ENCODE data around the gene NCF4.

NCF4 gene

DNA sequence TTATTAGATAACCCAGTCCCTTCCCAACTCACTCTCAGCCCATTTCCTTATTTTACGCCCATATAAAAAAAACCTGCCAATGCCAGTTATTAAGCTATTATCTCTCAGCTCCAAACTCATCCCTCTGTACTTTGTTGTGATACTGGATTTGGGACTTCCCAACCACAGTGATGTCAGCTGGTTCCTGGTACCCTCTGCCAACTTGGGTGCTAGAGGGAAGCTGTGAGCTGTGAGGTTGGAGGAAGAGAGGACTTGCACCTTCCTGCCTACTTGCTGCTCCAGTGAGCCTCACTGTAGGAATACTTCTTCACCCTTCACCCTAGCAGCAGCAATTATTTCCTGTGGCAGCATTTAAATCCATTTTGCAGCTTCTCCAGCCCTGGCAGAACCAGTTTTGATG is 33.5 kb downstream of the NCF4 start:
- no peak for DNase-seq (ENCODE audit: low read depth)

DNA sequence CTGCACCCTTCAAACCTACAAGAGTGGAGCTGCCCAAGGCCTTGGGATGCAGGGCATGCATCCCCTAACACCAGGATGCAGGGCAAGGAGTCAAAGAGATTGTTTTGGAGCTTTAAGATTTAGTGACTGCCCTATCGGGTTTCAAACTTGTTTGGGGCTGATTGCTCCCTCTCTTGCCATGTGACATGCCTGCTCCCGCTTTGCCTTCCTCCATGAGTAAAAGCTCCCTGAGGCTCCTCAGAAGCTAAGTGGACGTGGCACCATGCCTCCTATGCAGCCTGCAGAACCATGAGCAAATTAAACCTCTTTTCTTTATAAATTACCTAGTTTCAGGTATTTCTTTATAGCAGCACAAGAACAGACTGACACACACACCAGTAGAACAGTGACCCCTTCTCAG is 36.8 kb downstream of the NCF4 start:
- no peak for DNase-seq (ENCODE audit: low read depth)

DNA sequence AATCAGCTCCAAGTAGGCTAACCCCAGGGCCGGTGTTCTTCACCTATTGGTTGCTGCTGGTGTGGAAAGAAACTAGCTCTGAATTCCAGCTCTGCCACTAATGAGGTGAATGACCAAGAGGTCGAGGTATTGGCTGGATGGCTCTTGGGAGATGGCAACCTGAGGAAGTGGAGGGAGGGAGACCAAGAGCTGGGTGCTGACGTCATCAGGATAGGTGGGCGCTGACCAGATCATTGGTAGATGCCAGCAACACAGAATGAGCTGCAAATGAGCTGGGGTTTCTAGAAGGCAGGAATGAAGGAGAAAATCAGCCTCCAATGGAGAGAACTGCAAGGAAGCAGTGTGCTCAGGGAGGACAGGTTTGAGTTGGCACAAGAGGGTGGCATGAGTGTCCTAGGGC is 37.9 kb downstream of the NCF4 start:
- DNase-seq (ENCODE audit: low read depth), result no peak

DNA sequence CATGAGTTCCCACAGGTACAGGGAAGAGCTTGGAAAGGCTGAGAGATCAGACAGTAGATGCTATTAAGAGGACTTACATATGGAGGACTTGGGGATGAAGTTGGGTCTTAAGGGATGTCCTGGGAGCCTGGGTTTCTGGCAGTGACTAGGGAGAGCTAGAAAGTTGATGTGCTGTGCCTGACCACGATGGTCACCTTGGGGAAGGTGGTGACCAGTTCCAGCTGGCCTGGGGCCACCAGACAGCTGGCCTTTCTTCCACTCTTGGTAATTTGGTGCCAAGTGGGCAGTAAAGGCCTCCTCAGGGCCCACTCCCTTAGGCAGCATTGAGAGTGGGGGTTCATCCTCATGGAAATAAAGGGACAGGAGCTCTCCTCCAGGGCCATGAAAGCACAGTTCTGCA is 38.7 kb downstream of the NCF4 start:
- no peak for DNase-seq (ENCODE audit: low read depth)

DNA sequence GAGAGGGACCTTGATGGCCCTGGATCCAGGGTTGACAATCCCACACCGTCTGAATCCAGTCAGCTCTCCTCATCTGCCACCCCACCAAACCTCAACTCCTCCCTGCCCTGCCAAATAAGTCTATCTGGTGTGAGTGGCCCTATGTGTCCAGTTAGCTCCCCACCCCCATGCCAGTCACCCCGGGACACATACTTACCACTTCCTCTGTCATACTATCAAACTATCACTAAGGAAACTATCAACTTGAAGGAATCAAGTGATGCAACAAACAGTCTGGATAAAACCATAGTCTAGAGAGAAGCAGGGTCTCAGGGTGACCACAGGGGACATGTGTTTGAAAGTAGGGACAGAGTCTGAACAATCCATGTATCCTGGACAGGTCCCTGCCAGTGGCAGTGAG is 39.4 kb downstream of the NCF4 start:
- DNase-seq (ENCODE audit: low read depth), result no peak

DNA sequence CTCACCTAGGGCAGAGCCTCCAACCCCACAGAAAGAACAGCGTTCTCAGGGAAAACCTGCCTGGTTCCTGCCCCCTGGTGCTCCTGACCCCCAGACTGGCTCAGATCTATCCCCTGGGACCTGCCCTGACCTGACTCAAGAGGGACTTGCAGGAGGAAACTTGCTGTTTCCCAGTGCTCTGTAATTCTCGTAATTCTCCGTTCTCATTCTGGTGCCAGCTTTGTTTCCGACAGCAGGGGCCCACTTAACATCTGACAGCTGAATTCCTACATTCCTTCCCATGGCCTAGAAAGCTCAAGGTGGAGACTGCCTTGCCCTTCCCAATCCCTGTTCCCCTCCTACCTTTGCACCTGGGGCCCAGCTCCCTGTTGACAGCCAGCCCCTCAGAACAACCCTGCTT is 40.1 kb downstream of the NCF4 start:
- DNase-seq (ENCODE audit: low read depth), result no peak

DNA sequence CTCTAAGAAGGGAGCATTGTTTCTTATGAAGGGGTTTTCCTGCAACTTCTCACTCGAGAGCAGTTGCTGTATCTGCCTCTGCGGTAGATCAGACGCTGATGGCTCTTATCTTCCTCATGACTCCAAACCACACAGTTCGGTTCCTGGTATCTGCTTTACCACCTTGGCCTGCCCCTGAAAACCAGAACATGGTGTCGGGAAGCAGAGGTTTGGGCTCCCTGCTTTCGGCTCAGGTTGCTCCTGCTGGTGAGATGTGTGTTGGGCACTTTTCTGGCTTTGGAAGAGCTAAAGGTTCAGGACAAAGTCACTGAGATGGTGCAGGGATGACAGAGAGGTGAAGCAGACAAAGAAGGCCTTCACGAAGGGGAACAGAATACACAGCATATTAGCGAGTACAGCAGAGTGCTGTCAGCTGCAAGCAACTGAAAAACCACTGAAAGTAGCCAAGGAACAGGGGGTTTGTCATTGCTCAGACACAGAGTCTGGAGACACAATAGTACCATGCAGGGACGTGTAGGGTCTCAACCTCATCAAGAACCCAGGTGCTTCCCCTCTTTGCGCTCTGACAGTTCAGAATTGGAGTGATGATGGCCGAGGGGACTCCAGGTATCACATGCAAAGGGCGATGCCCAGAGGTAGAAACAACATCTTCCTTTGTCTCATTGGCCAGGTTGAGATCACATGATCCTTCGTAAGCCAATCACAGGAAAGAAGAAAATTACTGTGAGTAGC is 40.8 kb downstream of the NCF4 start:
- DNase-seq (ENCODE audit: low read depth), result no peak

DNA sequence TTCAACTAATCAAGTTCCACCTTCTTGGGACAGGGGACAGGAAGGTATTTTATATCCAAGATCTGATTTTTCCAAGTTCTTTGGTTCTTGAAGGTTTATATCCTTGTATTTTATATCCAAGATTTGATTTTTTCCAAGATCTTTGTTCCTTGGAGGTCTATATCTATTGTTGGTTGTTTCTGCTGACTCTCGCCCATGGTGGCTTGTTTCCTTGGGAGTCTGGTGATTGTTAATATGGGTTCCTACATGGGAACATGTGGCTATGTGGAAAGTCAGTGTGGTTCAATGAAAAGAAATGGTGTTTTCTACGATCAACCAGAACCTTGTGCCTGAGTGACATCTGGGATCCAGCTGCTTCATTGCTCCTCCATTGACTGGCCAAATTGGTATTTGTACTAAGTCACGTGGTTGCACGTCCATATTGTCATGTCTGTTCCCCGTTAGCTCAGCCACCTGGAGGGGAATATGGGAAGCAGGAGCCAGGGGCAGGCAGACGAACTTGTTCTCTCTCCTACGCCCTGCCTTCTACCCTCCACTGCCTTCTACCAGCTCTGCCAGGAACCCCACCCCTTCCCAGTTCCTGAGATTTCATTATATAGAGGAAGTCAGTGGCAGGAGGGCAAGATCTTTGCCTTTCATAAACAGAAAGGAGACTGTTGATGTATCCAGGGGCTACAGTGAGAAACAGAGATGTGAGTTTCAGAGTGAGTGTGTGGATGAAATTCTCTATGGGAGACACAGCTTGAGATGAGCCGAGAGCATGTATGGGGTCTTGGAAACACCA is 41.5 kb downstream of the NCF4 start:
- no peak for DNase-seq (ENCODE audit: low read depth)

DNA sequence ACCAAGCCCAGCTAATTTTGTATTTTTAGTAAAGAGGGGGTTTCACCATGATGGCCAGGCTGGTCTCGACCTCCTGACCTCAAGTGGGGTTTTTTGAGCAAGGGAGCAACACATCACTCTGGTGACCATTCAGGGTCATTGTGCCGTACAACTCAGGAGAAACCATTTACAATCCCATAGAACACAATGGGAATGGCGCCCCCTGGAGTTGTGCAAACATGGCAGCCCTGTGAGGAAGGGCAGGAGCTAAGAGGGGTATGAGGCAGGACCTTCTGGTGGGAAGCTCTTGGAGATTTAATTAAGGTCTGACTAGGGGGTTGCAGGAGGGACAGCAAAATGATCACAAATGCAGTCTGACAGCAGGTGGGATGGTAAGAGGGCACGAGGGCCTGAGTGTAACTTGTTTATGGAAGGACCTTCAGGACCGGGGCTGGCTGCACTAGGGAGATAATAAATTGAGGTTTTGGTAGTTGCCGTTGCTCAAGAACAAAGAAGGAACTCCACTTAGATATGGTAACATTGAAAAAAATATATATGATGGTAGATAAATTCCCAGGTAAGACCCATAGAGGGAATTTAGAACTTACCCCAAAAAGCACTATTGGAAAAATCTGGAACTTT is 43.6 kb downstream of the NCF4 start:
- no peak for DNase-seq (ENCODE audit: low read depth)

DNA sequence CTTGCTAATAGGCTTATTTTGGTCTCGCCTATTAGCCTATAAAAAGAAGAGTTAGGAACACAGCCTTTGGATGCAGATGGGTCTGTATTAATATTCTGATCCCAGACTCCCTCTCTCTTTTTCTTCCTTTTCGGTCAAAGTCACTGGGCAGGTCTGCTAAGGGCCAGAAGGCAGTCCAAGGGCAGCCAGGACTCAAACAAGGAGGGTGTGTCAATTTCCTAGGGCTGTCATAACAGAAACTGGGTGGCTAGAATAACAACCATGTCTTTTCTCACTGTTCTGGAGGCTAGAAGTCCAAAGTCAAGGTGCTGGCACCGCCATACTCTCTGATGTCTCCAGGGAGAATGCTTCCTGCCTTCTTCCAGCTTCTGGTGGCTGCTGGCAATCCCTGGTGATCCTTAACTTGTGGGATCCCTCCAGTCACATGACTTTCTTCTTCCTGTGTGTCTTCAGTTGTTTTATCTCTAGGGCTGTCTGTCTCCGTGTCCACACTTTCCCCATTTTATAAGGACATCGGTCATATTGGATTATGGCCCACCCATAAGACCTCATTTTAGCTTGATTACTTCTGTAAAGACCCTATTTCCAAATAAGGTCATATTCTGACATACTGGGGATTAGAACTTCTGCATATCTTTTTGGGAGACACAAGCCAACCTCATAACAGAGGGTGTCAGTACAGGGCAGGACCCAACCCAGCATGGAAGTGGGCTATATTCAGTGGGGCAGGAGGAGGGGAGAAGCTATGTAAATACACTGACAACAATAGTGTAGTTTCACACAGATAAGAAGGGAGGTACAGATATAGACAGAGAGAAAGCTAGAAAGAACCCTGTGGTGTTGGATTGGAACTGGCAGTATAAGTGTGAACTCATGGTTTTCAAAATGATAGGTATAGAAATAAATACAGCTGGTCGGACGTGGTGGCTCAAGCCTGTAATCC is 46.7 kb downstream of the NCF4 start:
- no peak for DNase-seq (ENCODE audit: low read depth)

DNA sequence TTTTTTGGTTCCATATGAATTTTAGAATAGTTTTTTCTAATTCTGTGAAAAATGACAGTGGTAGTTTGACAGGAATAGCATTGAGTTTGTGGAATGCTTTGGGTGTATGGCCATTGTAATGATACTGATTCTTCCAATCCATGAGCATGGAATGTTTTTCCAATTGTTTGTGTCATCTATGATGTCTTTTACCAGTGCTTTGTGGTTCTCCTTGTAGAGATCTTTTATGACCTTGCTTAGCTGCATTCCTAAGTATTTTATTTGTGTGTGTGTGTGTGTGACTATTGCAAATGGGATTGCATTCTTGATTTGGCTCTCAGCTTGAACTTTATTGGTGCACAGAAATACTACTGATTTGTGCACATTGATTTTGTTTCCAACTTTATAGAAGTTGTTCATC is 49.7 kb downstream of the NCF4 start:
- DNase-seq (ENCODE audit: low read depth), result no peak

DNA sequence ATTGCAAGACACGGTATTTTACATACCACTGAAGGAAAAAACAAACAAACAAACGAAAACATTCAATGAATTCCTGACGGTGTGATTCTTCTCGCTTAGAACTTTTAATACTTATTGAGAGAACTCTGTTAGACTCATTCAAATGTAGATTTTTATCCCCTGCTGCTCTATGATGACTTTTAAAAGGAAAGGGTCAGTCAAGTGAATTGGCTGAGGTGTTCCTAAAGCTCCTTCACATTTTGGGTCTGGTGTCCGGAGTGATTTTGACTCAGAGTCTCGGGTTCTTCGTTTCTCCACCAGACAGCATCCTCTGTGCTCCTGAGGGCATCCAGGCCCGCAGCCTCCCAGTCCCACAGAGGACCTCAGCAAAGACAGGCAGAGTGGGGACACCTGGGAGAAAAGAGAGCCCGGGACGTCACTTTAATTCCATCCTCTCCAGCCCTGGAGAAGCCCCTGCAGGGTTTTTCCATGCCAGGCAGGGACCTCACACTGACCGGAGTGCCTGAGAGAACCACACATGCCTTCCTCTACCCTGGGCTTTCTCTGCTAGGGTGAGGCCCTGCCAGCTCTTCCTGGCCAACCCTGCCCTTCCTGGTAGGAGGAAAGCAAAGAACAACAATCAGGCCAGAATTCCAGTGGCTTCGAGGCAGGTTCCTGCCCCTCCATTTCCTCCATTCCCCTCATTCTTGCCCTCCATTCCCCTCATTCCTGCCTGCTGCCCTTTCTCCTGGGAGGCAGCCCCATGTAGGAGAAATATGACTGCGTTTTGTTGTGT is 51.3 kb downstream of the NCF4 start:
- DNase-seq (ENCODE audit: low read depth), result no peak

DNA sequence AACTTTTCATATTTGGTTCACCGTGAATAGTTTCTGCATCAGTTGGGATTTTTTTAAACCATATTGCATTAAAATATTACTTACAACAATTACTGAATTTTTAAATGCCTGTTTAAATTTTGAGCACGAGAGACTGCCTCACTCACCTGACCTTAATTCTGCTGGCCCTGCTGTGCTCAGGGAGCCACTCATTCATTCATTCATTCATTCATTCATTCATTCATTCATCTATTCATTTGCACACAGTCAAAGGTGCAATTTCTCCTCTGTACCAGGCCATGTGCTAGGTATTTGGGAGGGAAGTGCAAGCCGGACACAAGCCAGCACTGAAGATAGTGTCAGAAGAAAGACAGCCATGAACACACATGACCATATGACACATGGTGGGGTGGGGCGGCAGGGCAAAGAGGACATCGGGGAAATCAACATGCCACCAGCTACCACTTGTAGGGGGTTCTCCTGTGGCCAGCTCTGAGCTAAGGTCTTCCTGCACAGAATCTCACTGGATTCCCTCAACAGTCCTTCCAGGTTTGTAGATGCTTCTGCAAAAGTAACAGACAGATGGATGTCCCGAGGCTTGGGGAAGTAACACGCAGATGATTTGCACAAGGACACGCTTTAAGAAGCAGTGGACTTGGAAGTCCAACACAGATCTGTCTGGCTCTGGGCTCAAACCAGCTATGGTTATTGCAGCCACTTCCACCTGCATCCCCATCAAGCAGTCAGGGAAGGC is 52.1 kb downstream of the NCF4 start:
- DNase-seq (ENCODE audit: low read depth), result no peak

DNA sequence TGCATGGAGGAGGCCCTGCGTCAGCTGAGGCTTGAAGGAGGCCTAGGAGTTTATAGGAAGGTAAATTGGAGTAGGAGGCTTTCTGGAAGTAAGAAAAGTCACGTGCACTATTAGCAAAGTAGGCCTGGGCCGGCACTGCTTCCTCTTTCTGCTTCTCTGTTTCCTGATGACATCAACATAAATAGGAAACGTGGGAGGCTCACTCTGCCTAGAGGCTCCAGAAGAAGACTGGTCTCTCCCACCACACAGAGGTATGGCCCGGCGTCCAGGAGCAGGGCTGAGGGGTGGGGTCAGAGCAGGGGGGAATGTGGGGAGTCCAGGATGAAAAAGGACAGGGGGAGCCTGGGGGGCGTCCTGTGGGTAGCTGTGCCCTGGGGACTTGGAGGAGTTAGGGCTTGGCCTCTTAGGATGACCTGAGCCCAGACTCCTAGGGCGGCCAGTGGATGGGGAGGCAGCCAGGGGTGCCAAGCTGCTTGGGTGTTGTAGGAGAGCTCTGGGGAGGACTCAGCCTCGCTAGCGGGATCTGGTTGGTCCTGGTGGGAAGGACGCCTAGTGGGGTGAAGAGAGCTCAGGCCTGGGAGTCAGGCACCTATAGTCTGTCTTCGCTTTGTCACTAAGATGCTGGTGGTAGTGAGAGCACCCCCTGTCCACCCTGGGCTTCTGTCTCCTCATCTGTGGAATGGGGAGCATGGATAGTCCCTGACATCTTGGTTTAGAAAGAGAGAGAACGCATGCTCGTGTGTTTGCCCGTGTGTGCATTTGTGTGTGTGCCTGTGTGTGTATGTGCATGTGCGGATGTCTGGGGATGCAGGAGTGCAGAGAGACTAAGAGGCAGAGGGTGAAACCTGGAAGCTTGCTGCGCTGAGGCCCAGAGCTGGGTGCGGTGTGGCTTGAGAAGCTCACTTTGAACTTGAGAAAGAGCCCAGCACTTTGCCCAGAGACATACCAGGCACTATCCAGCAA is 52.9 kb downstream of the NCF4 start, which contains the start of gene CSF2RB:
TSS of gene CSF2RB (plus strand) at position 202 of the 963 bp plus-strand sequence. CDS start 8,580 bp downstream, outside the sequence.
- DNase-seq (ENCODE audit: low read depth), result no peak

DNA sequence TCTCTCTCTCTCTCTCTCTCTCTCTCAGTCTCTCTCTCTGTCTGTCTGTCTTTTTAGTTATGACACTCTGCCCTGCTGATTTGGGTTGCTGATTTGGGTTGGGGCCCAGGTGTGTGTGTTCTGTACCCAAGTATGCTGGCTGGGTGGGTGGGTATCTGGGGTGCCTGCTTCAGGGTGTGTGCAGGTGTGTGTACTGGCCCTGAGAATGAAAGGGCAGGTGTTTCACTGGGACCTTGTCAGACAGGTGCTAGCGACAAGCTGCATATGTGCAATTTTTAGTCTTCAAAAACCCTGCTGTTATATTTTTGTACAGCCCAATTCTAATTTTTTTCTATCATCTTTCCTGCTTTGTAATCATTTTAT is 53.6 kb downstream of the NCF4 start:
- no peak for DNase-seq (ENCODE audit: low read depth)

DNA sequence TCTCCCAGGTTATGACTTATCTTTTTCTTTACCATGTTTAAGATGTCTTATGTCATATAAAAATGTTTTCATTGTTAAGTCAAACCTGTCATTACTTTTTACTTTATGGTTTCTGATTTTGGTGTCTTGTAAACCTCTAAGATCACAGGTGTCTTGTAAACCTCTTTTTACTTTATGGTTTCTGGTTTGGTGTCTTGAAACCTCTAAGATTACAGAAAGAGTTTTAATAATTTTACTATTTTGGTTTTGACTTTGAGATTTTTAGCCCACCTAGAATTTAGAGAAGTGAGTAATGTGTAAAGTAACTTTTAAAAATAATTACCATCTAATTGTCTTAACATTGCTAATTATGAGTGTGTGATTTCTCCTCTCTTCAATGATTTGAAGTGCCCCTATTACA is 55.2 kb downstream of the NCF4 start:
- no peak for DNase-seq (ENCODE audit: low read depth)

DNA sequence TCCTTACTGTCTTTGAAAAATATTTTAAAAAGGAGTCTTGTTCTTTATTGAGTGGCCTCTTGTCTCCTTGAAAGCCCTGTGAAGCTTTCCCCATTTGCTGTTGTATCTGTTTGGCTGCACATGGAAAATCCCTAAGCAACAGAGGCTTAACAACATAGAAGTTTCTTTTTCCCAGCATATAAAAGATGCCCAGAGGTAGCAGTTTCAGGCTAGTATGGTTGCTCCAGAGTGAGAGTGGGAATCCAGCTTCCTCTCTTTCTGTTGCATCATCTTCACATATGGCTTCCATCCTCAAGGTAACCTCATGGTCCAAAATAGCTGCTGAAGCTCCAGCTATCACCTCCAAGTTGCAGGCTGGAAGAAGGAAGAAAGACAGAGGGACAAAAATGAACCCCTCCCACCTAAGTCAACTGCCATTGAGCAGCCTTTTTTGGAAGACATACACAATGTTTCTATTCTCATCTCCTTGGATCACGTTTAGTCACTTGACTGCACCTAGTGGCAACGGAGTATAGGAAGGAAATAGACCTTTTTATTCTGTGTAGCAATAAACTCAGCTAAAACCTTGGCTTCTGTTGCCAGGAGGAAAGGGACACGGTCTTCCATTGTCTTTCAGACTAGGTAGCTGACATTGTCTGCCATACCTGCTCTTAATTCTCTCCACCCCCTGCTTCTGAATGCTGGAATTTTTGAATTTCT is 57.9 kb downstream of the NCF4 start:
- no peak for DNase-seq (ENCODE audit: low read depth)

DNA sequence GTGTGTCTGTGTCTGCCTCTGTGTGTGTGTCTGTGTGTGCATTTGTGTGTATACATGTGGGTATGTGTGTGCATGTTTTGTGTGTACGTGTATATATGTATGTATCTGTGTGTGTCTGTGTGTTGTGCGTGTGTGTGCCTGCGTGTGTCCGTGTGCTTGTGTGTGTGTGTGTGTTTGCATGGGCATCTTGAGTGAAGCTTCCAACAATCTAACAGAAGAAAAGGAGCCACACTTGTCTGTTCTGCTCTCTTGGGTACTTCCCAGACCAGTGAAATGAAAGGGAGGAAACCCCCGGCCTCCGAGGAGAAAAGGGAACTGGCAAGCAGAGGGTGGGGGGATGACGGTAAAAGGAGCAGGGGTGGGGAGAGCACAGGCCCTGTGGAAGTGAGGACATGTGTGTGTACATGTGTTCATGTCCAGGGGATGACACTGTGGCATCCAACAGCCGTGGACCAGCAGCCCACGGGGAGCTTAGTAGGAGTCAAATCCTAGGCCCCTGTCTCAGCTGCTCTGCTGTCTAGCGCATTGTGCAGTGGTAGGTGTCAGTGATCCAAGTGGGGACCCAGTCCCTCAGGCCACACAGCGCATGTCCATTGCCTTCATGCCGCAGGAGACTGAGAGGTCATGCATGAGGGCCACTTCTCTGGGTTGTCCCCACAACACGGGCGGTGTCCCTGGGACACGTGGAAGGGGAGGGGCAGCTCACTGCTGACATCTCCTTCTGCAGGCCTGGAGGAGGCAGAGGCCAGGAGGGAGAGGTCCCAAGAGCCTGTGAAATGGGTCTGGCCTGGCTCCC is 60.7 kb downstream of the NCF4 start:
- DNase-seq (ENCODE audit: low read depth), result no peak
